Esophagus mucosa (tissue), 1 donor: Measurements from ENCODE around the gene RXRG. TPM values are rescaled to one million over a fixed set of nuclear protein-coding genes. Genes with fewer than 3 reads are reported as not detected.
A peak's percentile ranks its signal among the peaks of the same experiment; 100 is the strongest.

Experiments
- ATAC-seq: fragments of 200-7000 bp; cut with Tn5 transposase; one replicate; pipeline ENCODE4 v1.9.1; 2020
- total RNA-seq: library from RNA; stranded (reverse); gene quantifications from one replicate; pipeline ENCODE4 v1.2.4, GENCODE V29; 2023
- donor health status: DM: yes; HTN: yes; CAD: no.

The RXRG gene
- total RNA-seq, 1 donor from 2014 or later, result 0.24 TPM

- ATAC-seq, result peak; percentile 50
These were observed 36.4 kb downstream of the RXRG start for GRCh38 chr1:165408518-165408917.

- ATAC-seq, result no peak
These were observed 37.5 kb downstream of the RXRG start for GRCh38 chr1:165407398-165407797.

- peak; percentile 72 for ATAC-seq
These were observed 41.0 kb downstream of the RXRG start for GRCh38 chr1:165403835-165404482.

GRCh38 chr1:165402517-165403111 is 42.3 kb downstream of the RXRG start:
- no peak for ATAC-seq

- ATAC-seq, result peak; percentile 63
These were observed 47.0 kb downstream of the RXRG start for GRCh38 chr1:165397944-165398343.

- ATAC-seq, result no peak
These were observed 49.0 kb downstream of the RXRG start for GRCh38 chr1:165395901-165396300.

- ATAC-seq, result no peak
These were observed 49.4 kb downstream of the RXRG start for GRCh38 chr1:165395478-165395877.

- peak; percentile 88 for ATAC-seq
These were observed 52.0 kb downstream of the RXRG start for GRCh38 chr1:165392634-165393571.

GRCh38 chr1:165389609-165390008 is 55.3 kb downstream of the RXRG start:
- ATAC-seq, result no peak

- no peak for ATAC-seq
These were observed 57.0 kb downstream of the RXRG start for GRCh38 chr1:165387961-165388360.

GRCh38 chr1:165387505-165387904 is 57.4 kb downstream of the RXRG start:
- no peak for ATAC-seq

GRCh38 chr1:165383599-165384405 is 61.1 kb downstream of the RXRG start:
- no peak for ATAC-seq

GRCh38 chr1:165383067-165383466 is 61.9 kb downstream of the RXRG start:
- peak; percentile 65 for ATAC-seq

- no peak for ATAC-seq
These were observed 63.0 kb downstream of the RXRG start for GRCh38 chr1:165381745-165382505.

GRCh38 chr1:165376811-165377311 is 68.1 kb downstream of the RXRG start:
- ATAC-seq, result no peak

- peak; percentile 78 for ATAC-seq
These were observed 68.7 kb downstream of the RXRG start for GRCh38 chr1:165376041-165376810.

- no peak for ATAC-seq
These were observed 69.3 kb downstream of the RXRG start for GRCh38 chr1:165375623-165376022.

- ATAC-seq, result no peak
These were observed 73.2 kb downstream of the RXRG start for GRCh38 chr1:165371588-165372225.

GRCh38 chr1:165369255-165369848 is 75.6 kb downstream of the RXRG start:
- ATAC-seq, result no peak
